ENCODE results near the gene NEMP1.

GRCh38 chr12:57046086-57046791, 32.4 kb downstream of the NEMP1 start:
- no peak for TF ChIP-seq SP1 (IDR thresholded peaks at IDR 0.05; ENCODE audit: low read depth, low read length)
- no peak for TF ChIP-seq YY1 (IDR thresholded peaks at IDR 0.05; ENCODE audit: low read depth, low read length)
- no peak for TF ChIP-seq CTCF (IDR thresholded peaks at IDR 0.05 in 2 of 3, conservative IDR thresholded peaks at IDR 0.05 in 1 of 3; ENCODE audit: control insufficient read depth in 2 of 3, extremely low read depth in 1 of 3, insufficient read depth in 1 of 3, low read depth in 3 of 3, low read length in 3 of 3)
- no peak for TF ChIP-seq POLR2A (IDR thresholded peaks at IDR 0.05; ENCODE audit: low read depth, low read length)
- no peak for TF ChIP-seq FOS (IDR thresholded peaks at IDR 0.05; ENCODE audit: borderline replicate concordance, extremely low read depth, insufficient read length)
- no peak for TF ChIP-seq CREB1 (IDR thresholded peaks at IDR 0.05; ENCODE audit: low read depth)
- no peak for TF ChIP-seq EZH2 (IDR thresholded peaks at IDR 0.05; ENCODE audit: borderline replicate concordance, control insufficient read depth, low read depth, low read length)
- TF ChIP-seq POLR2AphosphoS5 (IDR thresholded peaks at IDR 0.05; ENCODE audit: low read length): no peak
- TF ChIP-seq MAX (IDR thresholded peaks at IDR 0.05; ENCODE audit: low read depth, low read length): no peak
- no peak for TF ChIP-seq ZNF687 (IDR thresholded peaks at IDR 0.05)
- TF ChIP-seq RCOR1 (conservative IDR thresholded peaks at IDR 0.05; ENCODE audit: low read depth, low read length): no peak
- TF ChIP-seq ZBTB33 (IDR thresholded peaks at IDR 0.05): no peak
- TF ChIP-seq CHD4 (IDR thresholded peaks at IDR 0.05): no peak
